Calu3 (cell line): ENCODE data around the gene SCARF2. TPM values are rescaled to one million over a fixed set of nuclear protein-coding genes. Genes with fewer than 3 reads are reported as not detected.

Source experiments
- BruUV-seq: library from RNA; stranded (reverse); fragments of 400-500 nt; replicated peaks from 2 replicates; lab custom pipeline; 2021; lab: Mats Ljungman, UMichigan
- CTCF ChIA-PET: fragments of 300-600 bp; sonication (Branson Sonifier 250); formaldehyde crosslinking; loops from one replicate; lab custom pipeline; 2022; ENCODE audit warnings: antibody characterized with exemption; lab: Charles Lee
- DNase-seq: peaks from one replicate; pipeline ENCODE4 v3.0.0; 2022
- H3K27ac Mint-ChIP-seq: one replicate; pipeline ENCODE4 v1.8.0; 2022; ENCODE audit warnings: mixed read lengths; ENCODE audit not compliant: unreplicated experiment
- H3K27me3 Mint-ChIP-seq: one replicate; pipeline ENCODE4 v1.8.0; 2022; ENCODE audit warnings: mixed read lengths; ENCODE audit not compliant: unreplicated experiment
- H3K36me3 Mint-ChIP-seq: one replicate; pipeline ENCODE4 v1.8.0; 2022; ENCODE audit warnings: mild to moderate bottlenecking, moderate library complexity, mixed read lengths; ENCODE audit not compliant: insufficient read depth, unreplicated experiment
- H3K4me1 Mint-ChIP-seq: one replicate; pipeline ENCODE4 v1.8.0; 2022; ENCODE audit warnings: mild to moderate bottlenecking, low read depth, mixed read lengths; ENCODE audit not compliant: unreplicated experiment
- H3K4me3 Mint-ChIP-seq: one replicate; pipeline ENCODE4 v1.8.0; 2022; ENCODE audit warnings: mild to moderate bottlenecking, low read depth, moderate library complexity, mixed read lengths; ENCODE audit not compliant: unreplicated experiment
- H3K9me3 Mint-ChIP-seq: one replicate; pipeline ENCODE4 v1.8.0; 2022; ENCODE audit warnings: low read depth, mixed read lengths; ENCODE audit not compliant: unreplicated experiment
- intact Hi-C: fragments of 100-400 bp; cut with micrococcal nuclease; formaldehyde crosslinking; loops from one replicate; pipeline ENCODE4 v1.10.0; 2022; ENCODE audit not compliant: unreplicated experiment
- total RNA-seq: library from RNA; stranded (reverse); gene quantifications from 2 replicates; pipeline ENCODE4 v1.2.3, GENCODE V29; 2022
- TF ChIP-seq, protein P1 (sequence below): fragments of 200-600 bp; IDR thresholded peaks from one replicate; pipeline ENCODE4 v1.8.0; 2022; ENCODE audit warnings: antibody characterized with exemption; ENCODE audit not compliant: unreplicated experiment

The SCARF2 gene
- total RNA-seq, 1 experiment from 2014 or later, result 0.68 TPM

DNA sequence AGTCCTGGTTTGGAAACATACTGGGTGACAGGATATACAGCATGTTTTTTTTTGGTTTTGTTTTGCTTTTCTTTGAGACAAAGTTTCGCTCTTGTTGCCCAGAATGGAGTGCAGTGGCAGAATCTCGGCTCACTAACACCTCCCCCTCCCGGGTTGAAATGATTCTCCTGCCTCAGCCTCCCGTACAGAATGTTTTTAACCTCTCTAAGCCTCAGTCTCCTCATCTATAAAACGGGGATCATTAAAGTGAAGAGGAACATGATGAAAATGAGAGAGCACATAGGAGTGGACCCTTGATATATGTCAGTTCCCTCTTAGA, 28.1 kb upstream of the SCARF2 start:
- CTCF ChIA-PET, result no interaction called here
- Mint-ChIP-seq H3K4me1 (no peaks in the 10 kb centered on the region), H3K27ac (no peak overlapping the region), H3K9me3 (no peaks in the 10 kb centered on the region), H3K27me3 (no peaks in the 10 kb centered on the region), H3K4me3 (no peak overlapping the region), H3K36me3 (peaks cover 4% of the 10 kb centered on the region)
- TF ChIP-seq, protein P1, sequence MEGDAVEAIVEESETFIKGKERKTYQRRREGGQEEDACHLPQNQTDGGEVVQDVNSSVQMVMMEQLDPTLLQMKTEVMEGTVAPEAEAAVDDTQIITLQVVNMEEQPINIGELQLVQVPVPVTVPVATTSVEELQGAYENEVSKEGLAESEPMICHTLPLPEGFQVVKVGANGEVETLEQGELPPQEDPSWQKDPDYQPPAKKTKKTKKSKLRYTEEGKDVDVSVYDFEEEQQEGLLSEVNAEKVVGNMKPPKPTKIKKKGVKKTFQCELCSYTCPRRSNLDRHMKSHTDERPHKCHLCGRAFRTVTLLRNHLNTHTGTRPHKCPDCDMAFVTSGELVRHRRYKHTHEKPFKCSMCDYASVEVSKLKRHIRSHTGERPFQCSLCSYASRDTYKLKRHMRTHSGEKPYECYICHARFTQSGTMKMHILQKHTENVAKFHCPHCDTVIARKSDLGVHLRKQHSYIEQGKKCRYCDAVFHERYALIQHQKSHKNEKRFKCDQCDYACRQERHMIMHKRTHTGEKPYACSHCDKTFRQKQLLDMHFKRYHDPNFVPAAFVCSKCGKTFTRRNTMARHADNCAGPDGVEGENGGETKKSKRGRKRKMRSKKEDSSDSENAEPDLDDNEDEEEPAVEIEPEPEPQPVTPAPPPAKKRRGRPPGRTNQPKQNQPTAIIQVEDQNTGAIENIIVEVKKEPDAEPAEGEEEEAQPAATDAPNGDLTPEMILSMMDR, result no peak
- intact Hi-C loops, result no loop called here
- no TSS peak for BruUV-seq
- DNase-seq, result no peak

DNA sequence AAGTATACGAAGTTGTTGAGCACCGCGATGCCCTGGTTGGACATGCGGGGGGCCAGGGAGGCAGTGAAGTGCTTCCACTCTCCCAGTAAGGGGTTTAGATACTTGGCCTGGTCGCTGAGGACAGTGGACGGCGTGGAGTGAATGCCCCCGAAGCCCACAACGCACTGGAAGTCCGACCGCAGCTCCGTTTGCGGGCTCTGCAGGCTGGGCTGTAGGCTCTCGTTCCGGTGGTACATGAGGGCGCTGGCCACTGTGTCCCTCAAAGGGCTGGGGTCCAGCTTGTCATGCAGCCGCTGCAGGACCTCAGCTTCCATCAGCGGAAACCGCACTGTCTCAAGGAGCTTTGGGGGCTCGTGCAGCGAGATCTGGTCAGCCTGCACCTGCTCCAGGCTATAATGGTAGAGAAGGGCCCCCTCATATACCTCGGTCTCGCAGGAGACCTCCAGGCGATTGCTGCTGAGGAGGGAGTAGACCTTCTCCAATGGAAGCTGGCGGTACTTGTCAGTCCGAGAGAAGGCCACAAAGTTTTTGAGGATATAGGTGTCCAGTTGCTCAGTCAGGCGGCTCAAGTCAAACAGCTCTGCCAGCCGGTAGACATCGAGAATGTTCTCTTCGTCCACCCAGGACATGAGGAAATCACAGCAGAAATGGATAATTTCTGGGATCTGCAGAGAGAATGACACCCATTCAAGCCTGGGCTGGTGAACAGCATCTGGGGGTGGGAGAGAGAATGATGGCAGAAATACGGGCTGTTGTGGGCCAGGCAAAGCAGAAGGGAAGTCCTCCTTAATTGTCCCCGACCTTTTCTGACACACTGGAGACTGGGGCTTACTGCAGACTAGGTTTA, 27.5 kb upstream of the SCARF2 start:
- Mint-ChIP-seq H3K4me3 (no peak overlapping the region), H3K36me3 (peaks cover 4% of the 10 kb centered on the region), H3K9me3 (no peaks in the 10 kb centered on the region), H3K4me1 (no peaks in the 10 kb centered on the region), H3K27me3 (no peaks in the 10 kb centered on the region), H3K27ac (no peak overlapping the region)
- CTCF ChIA-PET, result no interaction called here
- intact Hi-C loops, result no loop called here
- no peak for DNase-seq
- no TSS peak for BruUV-seq
- TF ChIP-seq, protein P1, result no peak

DNA sequence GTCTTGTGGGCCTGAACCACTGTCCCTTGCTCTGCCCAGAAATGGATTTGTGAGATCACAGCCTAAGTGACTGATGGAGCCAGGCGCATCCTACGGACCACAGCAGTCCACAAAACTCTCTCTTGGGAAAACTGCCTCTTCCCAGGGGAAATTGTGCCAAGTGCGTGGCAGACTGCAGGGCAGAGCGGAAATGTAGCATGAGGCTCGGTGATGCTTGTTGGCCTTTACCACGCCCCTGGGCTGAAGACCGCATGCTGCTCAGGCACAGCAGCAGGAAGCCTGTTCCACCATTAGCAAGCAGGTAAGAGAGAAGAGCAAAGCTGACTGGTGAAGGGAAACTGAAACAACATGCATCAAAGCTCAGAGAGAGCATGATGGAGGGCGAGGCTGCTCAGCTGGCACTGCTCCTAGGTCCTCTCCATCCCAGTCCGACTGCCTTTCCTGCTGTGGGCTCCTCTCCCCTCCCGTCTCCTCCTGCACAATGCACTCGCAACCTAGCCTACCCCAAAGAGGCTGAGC, 26.5 kb upstream of the SCARF2 start:
- intact Hi-C loops, result no loop called here
- no peaks in the 10 kb centered on the region for H3K9me3 Mint-ChIP-seq
- H3K27ac Mint-ChIP-seq, result no peak overlapping the region
- H3K27me3 Mint-ChIP-seq, result no peaks in the 10 kb centered on the region
- CTCF ChIA-PET, result interaction anchor here (0.6 kb wide), 1 partner anchor 20 kb away, joined by 7 read pairs; no protein-coding TSS in a partner anchor
- BruUV-seq, result no TSS peak
- TF ChIP-seq, protein P1, result no peak
- peaks cover 4% of the 10 kb centered on the region for H3K36me3 Mint-ChIP-seq
- no peaks in the 10 kb centered on the region for H3K4me1 Mint-ChIP-seq
- H3K4me3 Mint-ChIP-seq, result no peak overlapping the region
- no peak for DNase-seq

DNA sequence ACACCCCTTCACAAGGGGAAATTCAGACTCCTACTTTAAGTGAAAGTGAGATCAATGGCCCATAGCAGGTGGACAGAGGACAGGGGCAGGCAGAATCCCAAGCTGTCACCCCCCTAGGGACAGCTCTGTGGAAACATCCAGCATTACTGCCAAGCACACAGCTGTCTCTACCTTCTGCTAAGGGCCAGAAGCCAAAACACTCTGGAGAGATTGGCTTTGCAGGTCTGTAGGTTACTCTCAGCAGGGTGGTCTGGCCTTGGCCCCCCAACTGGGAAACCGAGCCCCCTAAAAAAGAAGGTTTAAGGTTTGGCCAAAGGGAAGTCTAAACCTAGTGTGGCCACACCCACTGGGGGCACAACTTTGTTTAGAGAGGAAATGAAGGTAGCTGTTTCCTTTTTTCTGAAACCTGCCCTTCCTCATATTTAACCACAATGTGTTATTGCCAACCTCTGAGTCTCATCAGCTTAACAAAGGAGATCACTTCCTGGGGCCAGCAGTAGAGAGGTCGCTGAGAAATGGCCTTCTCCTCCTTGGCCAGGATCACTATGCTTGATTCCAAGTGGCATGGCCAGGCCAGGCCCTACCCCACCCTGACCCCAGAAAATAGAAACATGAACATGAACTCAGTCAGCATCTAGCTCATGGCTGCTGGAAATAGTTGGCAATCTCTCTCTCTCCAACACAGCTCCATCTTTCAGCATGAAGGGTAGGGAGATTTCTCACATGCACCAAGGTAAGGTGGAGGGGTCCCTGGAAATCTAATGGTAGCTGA, 25.9 kb upstream of the SCARF2 start:
- no peaks in the 10 kb centered on the region for H3K27me3 Mint-ChIP-seq
- no peaks in the 10 kb centered on the region for H3K9me3 Mint-ChIP-seq
- H3K36me3 Mint-ChIP-seq, result no peaks in the 10 kb centered on the region
- DNase-seq, result no peak
- CTCF ChIA-PET, result interaction anchor here (0.6 kb wide), 1 partner anchor 21 kb away, joined by 7 read pairs; no protein-coding TSS in a partner anchor
- H3K4me1 Mint-ChIP-seq, result no peaks in the 10 kb centered on the region
- H3K27ac Mint-ChIP-seq, result no peak overlapping the region
- no peak overlapping the region for H3K4me3 Mint-ChIP-seq
- TF ChIP-seq, protein P1, result no peak
- intact Hi-C loops, result no loop called here
- no TSS peak for BruUV-seq
